ENCODE measurements around the gene NABP2. TPM values are rescaled to one million over a fixed set of nuclear protein-coding genes. Genes with fewer than 3 reads are reported as not detected.

NABP2 gene
- total and polyA plus RNA-seq, 2 experiments from 2014 or later = 29.9 to 40.1 TPM

GRCh38 chr12:56247923-56248322, 23.8 kb downstream of the NABP2 start:
- Histone ChIP-seq H2AFZ (no peak overlapping the region), H3K36me3 (ENCODE audit: low read depth) (peaks cover 64% of the 10 kb centered on the region), H4K20me1 (ENCODE audit: insufficient read depth) (no peaks in the 10 kb centered on the region), H3K9me3 (ENCODE audit: low read depth) (no peaks in the 10 kb centered on the region), H3K79me2 (ENCODE audit: insufficient read depth) (peaks cover 36% of the 10 kb centered on the region), H3F3A (ENCODE audit: insufficient read depth) (0 out of 2 replicates have a peak, but pooled peaks cover 4% of the 10 kb centered on the region), H3K27me3 (replicated peaks; ENCODE audit: insufficient read depth) (no peaks in the 10 kb centered on the region), H3K4me1 (ENCODE audit: insufficient read depth) (0 out of 2 replicates have a peak, but pooled peaks cover 9% of the 10 kb centered on the region), H3K27ac (no peak overlapping the region), H3K9ac (no peak overlapping the region), H3K9me2 (ENCODE audit: insufficient read depth) (no peaks in the 10 kb centered on the region), H3K4me3 (no peak overlapping the region), H3K4me2 (ENCODE audit: unreplicated experiment) (no peak overlapping the region)
- no peak for DNase-seq
- in situ Hi-C loops (cut with MboI) = no loop called here
- 91 to 94% methylated on average over 16 of the region's 16 CpGs for WGBS, 2 experiments (ENCODE audit: low coverage in 1 of 2, low lambda C conversion rate in 2 of 2, missing lambda C conversion rate in 2 of 2)
- no peak for TF ChIP-seq EZH2phosphoT487 (IDR thresholded peaks at IDR 0.05; ENCODE audit: insufficient read depth, low read depth)
- TF ChIP-seq EZH2 (IDR thresholded peaks at IDR 0.05; ENCODE audit: insufficient read depth, poor library complexity, severe bottlenecking) = no peak

GRCh38 chr12:56248711-56249110, 24.6 kb downstream of the NABP2 start:
- Histone ChIP-seq H2AFZ (no peak overlapping the region), H3K4me1 (ENCODE audit: insufficient read depth) (0 out of 2 replicates have a peak, but pooled peaks cover 9% of the 10 kb centered on the region), H3K27ac (no peak overlapping the region), H3K9me2 (ENCODE audit: insufficient read depth) (no peaks in the 10 kb centered on the region), H3K4me2 (ENCODE audit: unreplicated experiment) (no peak overlapping the region), H4K20me1 (ENCODE audit: insufficient read depth) (no peaks in the 10 kb centered on the region), H3K36me3 (ENCODE audit: low read depth) (peaks cover 72% of the 10 kb centered on the region), H3K27me3 (replicated peaks; ENCODE audit: insufficient read depth) (no peaks in the 10 kb centered on the region), H3K79me2 (ENCODE audit: insufficient read depth) (peaks cover 44% of the 10 kb centered on the region), H3K9ac (no peak overlapping the region), H3F3A (ENCODE audit: insufficient read depth) (0 out of 2 replicates have a peak, but pooled peaks cover 6% of the 10 kb centered on the region), H3K4me3 (no peak overlapping the region), H3K9me3 (ENCODE audit: low read depth) (no peaks in the 10 kb centered on the region)
- DNase-seq = no peak
- 63 to 72% methylated on average over 6 to 8 of the region's 8 CpGs for WGBS, 2 experiments (ENCODE audit: low coverage in 1 of 2, low lambda C conversion rate in 2 of 2, missing lambda C conversion rate in 2 of 2)
- TF ChIP-seq EZH2 (IDR thresholded peaks at IDR 0.05; ENCODE audit: insufficient read depth, poor library complexity, severe bottlenecking) = no peak
- no peak for TF ChIP-seq EZH2phosphoT487 (IDR thresholded peaks at IDR 0.05; ENCODE audit: insufficient read depth, low read depth)
- in situ Hi-C loops (cut with MboI) = no loop called here

- peaks cover 83% of the 10 kb centered on the region for H3K79me2 ChIP-seq (ENCODE audit: insufficient read depth)
- H3F3A ChIP-seq (ENCODE audit: insufficient read depth) = peaks cover 28% of the 10 kb centered on the region
- H3K27me3 ChIP-seq (replicated peaks; ENCODE audit: insufficient read depth) = no peaks in the 10 kb centered on the region
- H3K36me3 ChIP-seq (ENCODE audit: low read depth) = peaks cover 69% of the 10 kb centered on the region
- H3K4me3 ChIP-seq = no peak overlapping the region
- no peak overlapping the region for H2AFZ ChIP-seq
- H3K4me2 ChIP-seq (ENCODE audit: unreplicated experiment) = no peak overlapping the region
- no peaks in the 10 kb centered on the region for H3K9me2 ChIP-seq (ENCODE audit: insufficient read depth)
- H4K20me1 ChIP-seq (ENCODE audit: insufficient read depth) = no peaks in the 10 kb centered on the region
- H3K9me3 ChIP-seq (ENCODE audit: low read depth) = no peaks in the 10 kb centered on the region
- WGBS, 2 experiments (ENCODE audit: low coverage in 1 of 2, low lambda C conversion rate in 2 of 2, missing lambda C conversion rate in 2 of 2) = 98 to 100% methylated on average over 3 of the region's 3 CpGs
- no peak overlapping the region for H3K9ac ChIP-seq
- H3K27ac ChIP-seq = no peak overlapping the region
- peaks cover 17% of the 10 kb centered on the region for H3K4me1 ChIP-seq (ENCODE audit: insufficient read depth)
- TF ChIP-seq EZH2phosphoT487 (IDR thresholded peaks at IDR 0.05; ENCODE audit: insufficient read depth, low read depth) (no peak), EZH2 (IDR thresholded peaks at IDR 0.05; ENCODE audit: insufficient read depth, poor library complexity, severe bottlenecking) (no peak)
- DNase-seq = no peak
- in situ Hi-C loops (cut with MboI) = no loop called here
Measured at GRCh38 chr12:56252649-56253048, 28.5 kb downstream of the NABP2 start.

- Histone ChIP-seq H3K9me3 (ENCODE audit: low read depth) (no peaks in the 10 kb centered on the region), H3K79me2 (ENCODE audit: insufficient read depth) (peaks cover 86% of the 10 kb centered on the region), H3K27me3 (replicated peaks; ENCODE audit: insufficient read depth) (no peaks in the 10 kb centered on the region), H3K36me3 (ENCODE audit: low read depth) (peaks cover 69% of the 10 kb centered on the region), H3K4me1 (ENCODE audit: insufficient read depth) (peaks cover 17% of the 10 kb centered on the region), H3F3A (ENCODE audit: insufficient read depth) (peaks cover 29% of the 10 kb centered on the region), H3K27ac (no peak overlapping the region), H3K4me3 (no peak overlapping the region), H3K9ac (no peak overlapping the region), H4K20me1 (ENCODE audit: insufficient read depth) (no peaks in the 10 kb centered on the region), H2AFZ (no peak overlapping the region), H3K9me2 (ENCODE audit: insufficient read depth) (no peaks in the 10 kb centered on the region), H3K4me2 (ENCODE audit: unreplicated experiment) (no peak overlapping the region)
- in situ Hi-C loops (cut with MboI) = no loop called here
- WGBS, 2 experiments (ENCODE audit: low coverage in 1 of 2, low lambda C conversion rate in 2 of 2, missing lambda C conversion rate in 2 of 2) = 96 to 98% methylated on average over 11 of the region's 11 CpGs
- TF ChIP-seq EZH2phosphoT487 (IDR thresholded peaks at IDR 0.05; ENCODE audit: insufficient read depth, low read depth) (no peak), EZH2 (IDR thresholded peaks at IDR 0.05; ENCODE audit: insufficient read depth, poor library complexity, severe bottlenecking) (no peak)
- DNase-seq = no peak
Measured at GRCh38 chr12:56253091-56253490, 28.9 kb downstream of the NABP2 start.
